Measurements from ENCODE around the gene OR6C70.

DNA sequence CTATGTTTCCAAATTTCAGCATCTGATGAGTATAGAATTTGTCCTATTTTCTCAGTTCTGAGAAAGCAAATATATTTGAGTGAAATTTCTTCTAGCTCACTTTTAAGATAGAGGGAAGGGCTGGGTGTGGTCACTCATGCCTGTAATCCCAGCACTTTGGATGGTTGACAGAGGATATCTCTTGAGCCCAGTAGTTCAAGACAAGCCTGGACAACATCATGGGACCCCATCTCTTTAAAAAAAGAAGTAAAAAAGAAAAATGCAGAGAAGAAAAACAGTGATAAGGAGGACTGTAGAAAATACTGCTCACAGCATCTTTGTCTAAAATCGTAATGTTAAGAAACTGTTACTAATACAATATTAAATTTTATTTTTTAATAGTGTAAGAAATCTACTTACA lies 2.3 kb upstream of the OR6C70 start:
- TF ChIP-seq NRF1 (IDR thresholded peaks at IDR 0.05; ENCODE audit: low read depth, low read length): no peak
- TF ChIP-seq, protein P1, sequence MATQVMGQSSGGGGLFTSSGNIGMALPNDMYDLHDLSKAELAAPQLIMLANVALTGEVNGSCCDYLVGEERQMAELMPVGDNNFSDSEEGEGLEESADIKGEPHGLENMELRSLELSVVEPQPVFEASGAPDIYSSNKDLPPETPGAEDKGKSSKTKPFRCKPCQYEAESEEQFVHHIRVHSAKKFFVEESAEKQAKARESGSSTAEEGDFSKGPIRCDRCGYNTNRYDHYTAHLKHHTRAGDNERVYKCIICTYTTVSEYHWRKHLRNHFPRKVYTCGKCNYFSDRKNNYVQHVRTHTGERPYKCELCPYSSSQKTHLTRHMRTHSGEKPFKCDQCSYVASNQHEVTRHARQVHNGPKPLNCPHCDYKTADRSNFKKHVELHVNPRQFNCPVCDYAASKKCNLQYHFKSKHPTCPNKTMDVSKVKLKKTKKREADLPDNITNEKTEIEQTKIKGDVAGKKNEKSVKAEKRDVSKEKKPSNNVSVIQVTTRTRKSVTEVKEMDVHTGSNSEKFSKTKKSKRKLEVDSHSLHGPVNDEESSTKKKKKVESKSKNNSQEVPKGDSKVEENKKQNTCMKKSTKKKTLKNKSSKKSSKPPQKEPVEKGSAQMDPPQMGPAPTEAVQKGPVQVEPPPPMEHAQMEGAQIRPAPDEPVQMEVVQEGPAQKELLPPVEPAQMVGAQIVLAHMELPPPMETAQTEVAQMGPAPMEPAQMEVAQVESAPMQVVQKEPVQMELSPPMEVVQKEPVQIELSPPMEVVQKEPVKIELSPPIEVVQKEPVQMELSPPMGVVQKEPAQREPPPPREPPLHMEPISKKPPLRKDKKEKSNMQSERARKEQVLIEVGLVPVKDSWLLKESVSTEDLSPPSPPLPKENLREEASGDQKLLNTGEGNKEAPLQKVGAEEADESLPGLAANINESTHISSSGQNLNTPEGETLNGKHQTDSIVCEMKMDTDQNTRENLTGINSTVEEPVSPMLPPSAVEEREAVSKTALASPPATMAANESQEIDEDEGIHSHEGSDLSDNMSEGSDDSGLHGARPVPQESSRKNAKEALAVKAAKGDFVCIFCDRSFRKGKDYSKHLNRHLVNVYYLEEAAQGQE (IDR thresholded peaks at IDR 0.05; ENCODE audit: low read depth, low read length): no peak
- TF ChIP-seq, protein P2, sequence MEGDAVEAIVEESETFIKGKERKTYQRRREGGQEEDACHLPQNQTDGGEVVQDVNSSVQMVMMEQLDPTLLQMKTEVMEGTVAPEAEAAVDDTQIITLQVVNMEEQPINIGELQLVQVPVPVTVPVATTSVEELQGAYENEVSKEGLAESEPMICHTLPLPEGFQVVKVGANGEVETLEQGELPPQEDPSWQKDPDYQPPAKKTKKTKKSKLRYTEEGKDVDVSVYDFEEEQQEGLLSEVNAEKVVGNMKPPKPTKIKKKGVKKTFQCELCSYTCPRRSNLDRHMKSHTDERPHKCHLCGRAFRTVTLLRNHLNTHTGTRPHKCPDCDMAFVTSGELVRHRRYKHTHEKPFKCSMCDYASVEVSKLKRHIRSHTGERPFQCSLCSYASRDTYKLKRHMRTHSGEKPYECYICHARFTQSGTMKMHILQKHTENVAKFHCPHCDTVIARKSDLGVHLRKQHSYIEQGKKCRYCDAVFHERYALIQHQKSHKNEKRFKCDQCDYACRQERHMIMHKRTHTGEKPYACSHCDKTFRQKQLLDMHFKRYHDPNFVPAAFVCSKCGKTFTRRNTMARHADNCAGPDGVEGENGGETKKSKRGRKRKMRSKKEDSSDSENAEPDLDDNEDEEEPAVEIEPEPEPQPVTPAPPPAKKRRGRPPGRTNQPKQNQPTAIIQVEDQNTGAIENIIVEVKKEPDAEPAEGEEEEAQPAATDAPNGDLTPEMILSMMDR (IDR thresholded peaks at IDR 0.05): no peak
- TF ChIP-seq RAD21 (IDR thresholded peaks at IDR 0.05; ENCODE audit: low read length): no peak
- TF ChIP-seq YY1 (IDR thresholded peaks at IDR 0.05; ENCODE audit: low read depth): no peak
- no peak for TF ChIP-seq SMC3 (IDR thresholded peaks at IDR 0.05; ENCODE audit: low read depth, low read length)
- TF ChIP-seq, protein P3, sequence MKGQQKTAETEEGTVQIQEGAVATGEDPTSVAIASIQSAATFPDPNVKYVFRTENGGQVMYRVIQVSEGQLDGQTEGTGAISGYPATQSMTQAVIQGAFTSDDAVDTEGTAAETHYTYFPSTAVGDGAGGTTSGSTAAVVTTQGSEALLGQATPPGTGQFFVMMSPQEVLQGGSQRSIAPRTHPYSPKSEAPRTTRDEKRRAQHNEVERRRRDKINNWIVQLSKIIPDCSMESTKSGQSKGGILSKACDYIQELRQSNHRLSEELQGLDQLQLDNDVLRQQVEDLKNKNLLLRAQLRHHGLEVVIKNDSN (IDR thresholded peaks at IDR 0.05; ENCODE audit: borderline replicate concordance, low read depth): no peak
- TF ChIP-seq EP300 (IDR thresholded peaks at IDR 0.05; ENCODE audit: borderline replicate concordance in 1 of 2, low read depth in 1 of 2, low read length in 1 of 2): no peak
- TF ChIP-seq NFIC (IDR thresholded peaks at IDR 0.05; ENCODE audit: borderline replicate concordance): no peak

Measured in SK-N-SH (cell line).